Measurements from ENCODE around the gene ARFGEF3. TPM values are rescaled to one million over a fixed set of nuclear protein-coding genes. Genes with fewer than 3 reads are reported as not detected.

ARFGEF3 gene
- polyA plus RNA-seq, 10 donors, result 0.76 to 2.6 (median 1.6) TPM

DNA sequence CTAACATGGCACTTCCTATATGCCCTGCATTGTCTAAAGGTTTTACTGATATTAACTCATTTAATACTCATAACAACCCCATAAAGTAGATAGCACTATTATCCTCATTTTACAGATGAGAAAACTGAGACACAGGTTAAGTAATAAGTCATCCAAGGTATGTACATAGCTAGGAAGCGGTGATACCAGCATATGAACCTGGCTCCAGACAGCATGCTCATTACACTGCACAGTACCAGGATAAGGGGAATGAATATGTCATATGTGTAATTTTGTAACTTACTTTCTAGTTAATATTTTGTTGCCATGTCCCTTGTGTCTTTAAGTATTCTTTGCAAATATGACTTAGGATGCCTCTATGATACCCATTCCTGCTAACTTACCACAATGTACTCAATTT, 109.7 kb downstream of the ARFGEF3 start:
- no peak for DNase-seq

DNA sequence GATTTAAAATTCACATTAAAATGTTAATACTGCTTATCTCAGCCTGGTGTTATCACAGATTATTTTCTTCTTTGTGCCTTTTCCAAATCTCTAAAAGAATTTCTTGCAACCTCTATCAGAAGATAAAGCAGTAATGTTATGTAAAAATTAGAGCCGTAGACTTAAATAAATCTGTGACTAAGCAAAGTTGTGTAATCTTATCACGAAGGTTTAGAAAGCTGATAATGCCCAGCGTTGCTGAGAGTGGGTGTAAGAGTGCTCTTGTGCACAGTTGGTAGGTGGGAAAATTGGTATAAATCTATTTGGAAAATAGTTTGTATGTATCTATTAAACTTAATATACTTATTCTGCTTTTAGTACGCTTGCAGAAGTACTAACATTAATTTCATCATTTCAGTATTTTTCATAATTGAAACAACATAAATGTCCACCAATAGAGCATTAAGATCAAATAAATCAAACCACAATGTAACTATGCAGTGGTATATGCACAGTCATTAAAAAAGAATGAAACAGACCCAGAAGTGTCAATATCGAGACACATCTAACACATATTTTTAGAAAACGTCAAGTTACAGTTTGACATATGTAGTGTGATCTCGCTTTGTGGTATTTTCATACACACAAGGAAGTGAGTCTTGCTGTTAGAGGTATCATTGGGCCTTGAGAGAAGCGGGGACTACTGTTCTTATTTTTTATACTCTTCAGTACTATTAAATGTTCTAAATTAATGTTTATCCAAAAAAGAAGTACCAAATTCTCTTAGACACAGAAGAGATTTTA, 111.0 kb downstream of the ARFGEF3 start:
- no peak for DNase-seq

DNA sequence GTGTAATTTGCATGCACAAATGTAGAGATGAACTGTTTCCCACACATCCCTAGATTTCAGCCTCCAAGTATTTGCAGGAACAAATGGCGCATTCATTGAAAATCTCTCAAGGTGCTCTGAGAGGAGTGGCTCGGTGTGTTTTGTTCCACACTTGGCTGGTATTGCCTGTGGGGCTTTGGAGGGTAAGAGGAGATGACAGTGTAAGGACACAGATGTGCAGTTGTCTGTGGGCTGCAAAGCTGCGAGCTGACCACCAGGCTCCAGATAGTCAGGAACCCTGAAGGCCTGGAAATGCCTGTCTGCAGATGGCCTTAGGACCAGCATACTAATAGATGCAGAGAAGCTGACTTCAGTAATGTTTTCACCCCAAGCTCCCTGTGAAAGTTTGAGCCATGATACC, 114.2 kb downstream of the ARFGEF3 start:
- no peak for DNase-seq

DNA sequence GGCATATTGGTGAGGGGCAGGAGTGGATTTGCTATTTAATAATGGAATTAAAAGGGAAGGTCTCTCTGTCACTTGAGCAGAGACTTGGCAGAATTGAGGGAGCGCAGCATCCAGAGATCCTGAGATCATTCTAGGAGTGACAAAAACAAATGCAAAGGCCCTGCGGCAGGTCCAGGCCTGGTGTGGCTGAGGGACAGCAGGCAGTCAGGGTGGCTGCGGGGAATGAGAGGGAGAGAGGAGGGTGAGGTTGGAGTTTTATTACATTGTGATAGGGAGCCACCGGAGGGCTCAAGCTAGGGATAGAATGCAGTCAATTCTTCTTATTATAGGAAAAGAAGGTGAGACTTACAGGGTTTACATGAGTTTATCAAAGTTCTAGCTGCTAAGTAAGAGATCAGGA, 116.1 kb downstream of the ARFGEF3 start:
- no peak for DNase-seq

DNA sequence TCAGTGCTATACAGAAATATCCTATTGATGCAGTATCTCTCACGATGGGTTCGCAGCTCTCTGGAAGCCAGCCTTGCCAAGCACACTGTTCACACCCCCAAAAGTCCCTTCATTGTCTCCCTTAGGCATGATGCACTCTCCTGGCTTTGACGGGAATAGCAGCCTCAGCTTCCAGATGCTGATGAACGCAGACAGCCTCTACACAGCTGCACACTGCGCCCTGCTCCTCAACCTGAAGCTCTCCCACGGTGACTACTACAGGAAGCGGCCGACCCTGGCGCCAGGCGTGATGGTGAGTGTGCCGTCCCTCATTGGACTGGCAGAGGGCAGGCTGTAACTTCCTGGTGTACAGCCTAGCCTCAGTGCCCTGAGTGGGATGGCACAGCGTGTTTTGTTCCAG, 116.6 kb downstream of the ARFGEF3 start:
- peak in 2 of 3 donors; percentile 14 to 39 for DNase-seq

DNA sequence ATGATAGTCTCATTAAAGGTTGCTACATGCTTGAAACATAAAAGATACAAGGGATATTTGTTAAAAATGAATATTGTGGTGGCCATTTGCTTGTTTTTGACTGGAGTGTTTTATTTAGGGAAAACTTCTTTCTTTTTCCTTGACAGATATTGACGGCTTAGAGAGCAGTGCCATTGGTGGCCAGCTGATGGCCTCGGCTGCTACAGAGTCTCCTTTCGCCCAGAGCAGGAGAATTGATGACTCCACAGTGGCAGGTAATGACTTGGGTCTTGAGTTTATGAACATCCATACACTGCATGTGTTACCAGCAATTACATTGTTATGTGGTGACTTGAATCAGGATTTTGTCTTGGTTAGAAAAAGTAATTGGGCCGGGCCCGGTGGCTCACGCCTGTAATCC, 124.1 kb downstream of the ARFGEF3 start:
- DNase-seq, result no peak

GRCh38 chr6:138286698-138287097, 125.0 kb downstream of the ARFGEF3 start:
- no peak for DNase-seq

GRCh38 chr6:138287144-138287955, 125.6 kb downstream of the ARFGEF3 start:
- peak in 1 of 3 donors; percentile 3 for DNase-seq

DNA sequence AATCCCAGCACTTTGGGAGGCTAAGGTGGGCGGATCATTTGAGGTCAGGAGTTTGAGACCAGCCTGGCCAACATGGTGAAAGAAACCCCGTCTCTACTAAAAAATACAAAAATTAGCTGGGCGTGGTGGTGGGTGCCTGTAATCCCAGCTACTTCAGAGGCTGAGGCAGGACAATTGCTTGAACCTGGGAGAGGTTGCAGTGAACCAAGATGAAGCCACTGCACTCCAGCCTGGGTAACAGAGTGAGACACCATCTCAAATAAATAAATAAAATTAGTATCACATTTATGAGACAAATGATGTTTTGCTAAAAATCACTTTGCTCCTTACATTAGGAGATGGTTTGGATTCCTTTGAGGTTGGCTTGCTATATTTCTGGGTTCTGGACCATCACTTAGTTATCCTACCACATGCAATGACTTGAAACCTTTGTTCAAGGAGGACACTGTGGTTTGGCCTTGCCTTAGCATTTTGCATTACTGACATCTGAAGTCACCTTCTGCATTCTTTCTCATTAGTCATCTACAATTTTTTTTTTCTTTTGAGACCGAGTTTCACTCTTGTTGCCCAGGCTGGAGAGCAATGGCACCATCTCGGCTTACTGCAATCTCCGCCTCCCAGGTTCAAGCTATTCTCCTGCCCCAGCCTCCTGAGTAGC, 126.8 kb downstream of the ARFGEF3 start:
- peak in 1 of 3 donors; percentile 64 for DNase-seq

GRCh38 chr6:138289739-138290138, 128.0 kb downstream of the ARFGEF3 start:
- DNase-seq, result no peak

DNA sequence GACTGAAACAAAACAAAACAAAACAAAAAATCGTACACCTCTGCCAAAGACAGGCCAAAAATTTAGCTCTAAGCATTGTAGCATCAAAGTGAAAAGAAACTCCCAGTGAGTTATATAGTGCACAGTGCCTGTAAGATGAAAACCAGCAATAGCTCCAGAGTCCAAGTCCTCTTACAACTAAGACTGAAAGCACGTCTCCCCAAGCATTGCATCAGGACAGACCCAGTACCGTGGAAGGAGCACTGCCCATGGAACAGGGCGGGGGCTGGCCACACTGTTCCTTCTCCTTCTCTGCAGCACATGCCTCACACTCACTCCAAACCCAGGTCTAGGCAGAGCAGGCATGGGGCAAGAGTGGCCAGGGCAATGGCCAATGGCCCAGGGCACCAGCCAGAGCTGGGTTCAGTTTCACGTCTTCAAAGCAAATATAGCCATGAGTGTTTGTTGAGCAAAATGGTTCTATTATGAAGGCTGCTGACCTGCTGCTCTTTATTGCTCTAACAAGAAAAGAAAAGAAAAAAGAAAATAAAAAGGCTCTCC, 128.8 kb downstream of the ARFGEF3 start:
- DNase-seq, result no peak

DNA sequence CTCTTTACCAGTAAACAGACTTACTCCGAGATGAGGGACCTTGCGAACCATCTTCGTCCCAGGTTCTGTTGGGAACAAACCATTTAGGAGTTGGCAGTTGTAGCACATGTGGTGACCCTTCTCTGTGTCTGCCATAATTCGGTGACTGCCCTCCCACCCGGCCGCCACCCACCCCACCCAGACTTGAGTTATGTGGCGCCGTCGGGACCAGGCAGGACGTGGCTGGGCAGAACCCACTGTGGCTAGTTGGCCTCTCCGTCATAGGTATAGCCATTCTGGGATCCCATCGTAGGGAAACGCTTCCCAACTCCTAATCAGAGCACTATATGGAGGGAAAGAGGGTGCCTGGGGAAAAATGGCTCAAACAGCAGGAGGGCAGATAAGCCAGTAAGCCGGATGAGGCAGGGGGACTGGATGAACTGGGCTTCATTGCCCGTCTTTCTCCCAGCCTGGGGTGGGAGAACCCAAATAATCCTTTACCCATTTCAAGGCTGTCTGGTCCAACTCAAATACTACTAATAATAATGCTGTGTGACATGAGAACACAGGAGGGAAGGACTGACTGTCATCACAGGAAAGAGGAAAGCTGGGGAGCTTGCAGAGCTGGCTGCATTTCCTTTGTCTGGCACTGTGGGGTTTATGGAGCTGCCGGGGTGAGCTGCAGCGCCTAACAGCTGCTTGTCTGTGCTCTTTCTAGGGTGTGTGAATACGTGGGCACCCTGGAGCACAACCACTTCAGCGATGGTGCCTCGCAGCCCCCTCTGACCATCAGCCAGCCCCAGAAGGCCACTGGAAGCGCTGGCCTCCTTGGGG, 129.5 kb downstream of the ARFGEF3 start:
- no peak for DNase-seq

- DNase-seq, result no peak
Measured at GRCh38 chr6:138291849-138292181, 130.1 kb downstream of the ARFGEF3 start.

- DNase-seq, result no peak
Measured at GRCh38 chr6:138292482-138292881, 130.7 kb downstream of the ARFGEF3 start.

DNA sequence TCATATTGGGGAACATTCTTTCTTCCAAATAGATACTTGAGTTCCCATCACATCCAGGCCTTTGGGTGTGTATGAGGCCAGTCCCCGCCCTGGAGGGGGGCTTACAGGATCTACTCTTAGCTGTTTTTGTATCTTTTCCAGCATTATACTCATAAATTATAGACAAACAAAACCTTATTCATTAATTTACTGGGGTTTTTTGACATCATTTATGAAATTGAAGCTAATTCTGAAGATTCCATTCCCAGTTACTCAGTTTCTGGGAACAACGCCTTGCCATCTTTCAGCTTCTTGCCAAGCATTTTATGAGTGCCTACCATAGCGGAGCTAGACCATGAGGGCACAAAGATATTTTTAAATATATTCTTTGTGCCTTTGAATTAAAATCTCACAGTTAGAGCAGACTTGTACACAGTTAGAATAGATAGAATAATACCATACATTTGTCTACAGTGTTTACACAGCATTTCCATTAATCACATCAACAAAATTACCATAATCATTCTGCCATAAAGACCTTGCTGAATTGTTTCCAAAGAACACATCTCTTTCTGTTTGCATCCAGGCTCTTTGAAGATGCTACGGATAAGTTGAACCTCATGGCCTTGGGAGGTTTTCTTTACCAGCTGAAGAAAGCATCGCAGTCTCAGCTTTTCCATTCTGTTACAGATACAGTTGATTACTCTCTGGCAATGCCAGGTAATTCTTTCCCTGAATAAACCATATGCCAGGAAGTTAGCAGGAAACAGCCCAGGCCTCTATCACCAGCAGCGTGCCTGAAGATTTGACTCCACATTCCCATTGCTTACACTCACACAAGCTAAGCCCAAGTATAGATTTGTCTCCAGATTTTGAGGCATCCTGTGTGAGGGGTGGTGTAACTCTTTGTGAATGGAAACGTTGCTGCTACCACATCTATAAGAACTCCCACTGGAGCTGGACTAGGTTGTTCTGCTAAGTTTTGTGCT, 132.0 kb downstream of the ARFGEF3 start:
- no peak for DNase-seq

- no peak for DNase-seq
Measured at GRCh38 chr6:138296381-138296780, 134.6 kb downstream of the ARFGEF3 start.

DNA sequence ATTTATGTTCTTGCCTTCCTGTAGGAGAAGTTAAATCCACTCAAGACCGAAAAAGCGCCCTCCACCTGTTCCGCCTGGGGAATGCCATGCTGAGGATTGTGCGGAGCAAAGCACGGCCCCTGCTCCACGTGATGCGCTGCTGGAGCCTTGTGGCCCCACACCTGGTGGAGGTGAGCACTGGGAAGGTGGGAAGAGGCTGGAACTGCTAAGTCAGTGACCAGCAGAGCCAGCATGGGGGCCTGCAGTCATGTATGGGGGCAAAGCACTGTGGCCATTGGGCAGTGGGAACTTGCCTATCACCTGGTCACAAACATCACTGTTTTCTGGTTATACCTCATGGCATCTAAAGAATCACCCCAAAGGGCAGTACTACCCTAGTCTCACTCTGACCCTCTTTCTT, 135.0 kb downstream of the ARFGEF3 start:
- DNase-seq, result no peak

DNA sequence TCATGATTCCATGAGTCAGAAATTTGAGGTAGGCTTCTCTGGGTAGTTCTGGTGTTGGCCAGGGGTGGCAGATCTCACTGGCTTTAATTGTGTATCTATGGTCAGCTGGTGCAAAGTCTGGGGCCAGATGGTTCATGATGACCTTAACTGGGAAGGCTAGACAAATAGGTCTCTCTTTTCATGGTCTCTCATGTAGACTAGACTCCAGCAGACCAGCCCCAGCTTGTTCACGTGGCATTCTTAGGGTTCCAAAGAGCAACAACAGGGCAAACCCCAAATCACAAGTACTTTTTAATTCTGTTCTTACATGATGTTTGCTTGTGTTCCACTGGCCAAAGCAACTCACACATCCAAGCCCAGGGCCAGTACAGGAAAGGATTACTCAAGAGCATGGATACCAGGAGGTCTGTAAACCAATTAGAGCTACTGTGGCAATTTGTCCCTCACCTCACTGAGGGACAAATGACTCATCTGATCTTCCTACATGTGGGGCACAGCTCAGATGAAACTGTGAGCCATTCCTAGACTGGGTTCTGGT, 136.1 kb downstream of the ARFGEF3 start:
- no peak for DNase-seq

DNA sequence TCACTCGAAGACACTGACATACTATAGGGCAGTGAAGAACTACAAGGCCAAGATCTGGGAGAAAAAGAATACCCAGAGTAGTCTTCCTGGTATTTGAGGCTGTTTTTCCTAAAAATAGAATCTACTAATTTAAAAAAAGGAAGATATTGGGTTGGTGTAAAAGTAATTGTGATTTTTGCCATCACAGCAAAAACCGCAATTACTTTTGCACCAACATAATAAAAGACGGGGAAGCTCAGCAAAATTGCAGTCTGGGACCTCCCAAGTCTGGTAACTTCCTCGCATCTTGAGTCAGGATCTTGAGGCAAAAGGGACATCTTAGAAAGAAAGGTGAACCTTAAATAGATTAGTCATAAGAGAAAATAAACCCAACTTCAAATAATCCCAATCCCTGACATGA, 138.7 kb downstream of the ARFGEF3 start:
- DNase-seq, result no peak

- DNase-seq, result no peak
Measured at GRCh38 chr6:138302554-138302953, 140.8 kb downstream of the ARFGEF3 start.

Data from muscle of back (tissue), 11 donors.